GM12875 (cell line): ENCODE results near the gene TAF8.

Source experiments
- H3K4me3 ChIP-seq: one replicate; pipeline ENCODE4 v1.5.1; 2011; ENCODE audit warnings: low read depth, low read length, control low read depth
- TF ChIP-seq, protein P1 (sequence below): IDR thresholded peaks from 2 replicates; pipeline ENCODE4 v1.5.1; 2011; ENCODE audit warnings: low read depth, mild to moderate bottlenecking, control low read depth, inconsistent platforms, low read length, moderate library complexity, borderline replicate concordance; ENCODE audit not compliant: insufficient read depth

The TAF8 gene

GRCh38 chr6:42135722-42136121 is 85.4 kb downstream of the TAF8 start:
- TF ChIP-seq, protein P1, sequence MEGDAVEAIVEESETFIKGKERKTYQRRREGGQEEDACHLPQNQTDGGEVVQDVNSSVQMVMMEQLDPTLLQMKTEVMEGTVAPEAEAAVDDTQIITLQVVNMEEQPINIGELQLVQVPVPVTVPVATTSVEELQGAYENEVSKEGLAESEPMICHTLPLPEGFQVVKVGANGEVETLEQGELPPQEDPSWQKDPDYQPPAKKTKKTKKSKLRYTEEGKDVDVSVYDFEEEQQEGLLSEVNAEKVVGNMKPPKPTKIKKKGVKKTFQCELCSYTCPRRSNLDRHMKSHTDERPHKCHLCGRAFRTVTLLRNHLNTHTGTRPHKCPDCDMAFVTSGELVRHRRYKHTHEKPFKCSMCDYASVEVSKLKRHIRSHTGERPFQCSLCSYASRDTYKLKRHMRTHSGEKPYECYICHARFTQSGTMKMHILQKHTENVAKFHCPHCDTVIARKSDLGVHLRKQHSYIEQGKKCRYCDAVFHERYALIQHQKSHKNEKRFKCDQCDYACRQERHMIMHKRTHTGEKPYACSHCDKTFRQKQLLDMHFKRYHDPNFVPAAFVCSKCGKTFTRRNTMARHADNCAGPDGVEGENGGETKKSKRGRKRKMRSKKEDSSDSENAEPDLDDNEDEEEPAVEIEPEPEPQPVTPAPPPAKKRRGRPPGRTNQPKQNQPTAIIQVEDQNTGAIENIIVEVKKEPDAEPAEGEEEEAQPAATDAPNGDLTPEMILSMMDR: no peak
- H3K4me3 ChIP-seq: no peak overlapping the region

DNA sequence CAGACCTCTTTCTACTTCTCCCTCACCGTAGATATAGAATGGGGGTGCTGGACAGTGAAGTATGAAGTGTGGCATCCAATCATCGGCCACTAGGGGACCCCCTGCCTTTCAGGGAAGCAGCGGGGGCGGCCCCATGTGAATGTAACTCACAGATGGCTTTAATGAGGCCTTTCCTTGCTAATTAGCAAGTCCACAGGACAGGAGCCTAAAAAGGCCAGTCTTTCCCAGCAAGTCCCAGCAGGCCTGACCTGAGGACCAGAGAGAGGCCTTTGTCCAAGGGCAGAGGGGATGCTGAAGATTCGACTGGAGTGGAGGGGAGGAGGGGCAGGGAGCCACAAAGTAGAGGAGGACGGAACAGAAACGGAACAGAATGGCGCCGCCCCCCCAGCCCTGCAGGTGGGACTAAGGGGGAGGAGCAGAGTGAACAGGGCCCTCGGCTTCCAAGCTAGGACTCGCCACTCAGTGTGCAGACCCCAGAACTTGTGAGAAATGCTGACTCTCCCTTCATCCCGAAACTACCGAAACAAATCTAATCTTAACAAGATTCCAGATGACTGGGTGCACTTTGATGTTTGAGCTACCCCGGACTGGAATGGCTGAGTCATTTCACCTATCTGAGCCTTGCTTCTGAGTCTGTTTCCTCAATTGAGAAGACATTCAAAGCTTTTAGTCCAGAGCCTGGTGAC is 86.3 kb downstream of the TAF8 start:
- TF ChIP-seq, protein P1: peak; percentile 41; the same call in 1 of the 2 replicates
- H3K4me3 ChIP-seq: no peak overlapping the region
